ENCODE data around the gene TTC31. TPM values are rescaled to one million over a fixed set of nuclear protein-coding genes. Genes with fewer than 3 reads are reported as not detected.

The TTC31 gene
- total RNA-seq, 1 experiment from 2014 or later, result 38.7 TPM

- no peak for DNase-seq (ENCODE audit: low read depth, low spot score)
- BruUV-seq (replicated peaks), result no TSS peak
- CTCF ChIA-PET, result no interaction called here
Measured at GRCh38 chr2:74447230-74447999, 35.5 kb upstream of the TTC31 start.

GRCh38 chr2:74448771-74449170 lies 34.1 kb upstream of the TTC31 start:
- DNase-seq (ENCODE audit: low read depth, low spot score) (no peak), ATAC-seq (no peak)
- CTCF ChIA-PET, result no interaction called here
- Histone ChIP-seq H3K36me3 (ENCODE audit: control insufficient read depth, insufficient read depth, low read length) (no peaks in the 10 kb centered on the region), H3K4me3 (ENCODE audit: low read depth in 2 of 2, low read length in 2 of 2) (no peak overlapping the region), H3K9me3 (ENCODE audit: control insufficient read depth, insufficient read depth, low read depth, low read length) (no peaks in the 10 kb centered on the region), H3K4me1 (ENCODE audit: control insufficient read depth, insufficient read depth, low read length) (no peaks in the 10 kb centered on the region), H3K27me3 (ENCODE audit: control insufficient read depth, insufficient read depth, low read length) (peaks cover 3% of the 10 kb centered on the region; the same call in 1 of the 2 replicates), H3K27ac (ENCODE audit: low read length) (no peak overlapping the region)
- POLR2A ChIA-PET, result no interaction called here
- no peak for TF ChIP-seq REST (IDR thresholded peaks at IDR 0.05; ENCODE audit: insufficient read depth in 1 of 2, low read depth in 2 of 2, low read length in 1 of 2)
- TF ChIP-seq CTCF (IDR thresholded peaks at IDR 0.05), result no peak
- no peak for TF ChIP-seq SIN3A (IDR thresholded peaks at IDR 0.05; ENCODE audit: borderline replicate concordance, insufficient read depth, low read depth, low read length)
- TF ChIP-seq POLR2AphosphoS5 (IDR thresholded peaks at IDR 0.05; ENCODE audit: low read depth, low read length), result no peak
- no peak for TF ChIP-seq TCF7L2 (IDR thresholded peaks at IDR 0.05; ENCODE audit: low read depth, low read length)
- intact Hi-C loops (cut with micrococcal nuclease; ENCODE audit: unreplicated experiment), result no loop called here
- in situ Hi-C loops (cut with HindIII; ENCODE audit: low pct_unique_long_range_greater_than_20kb, low sequenced_read_pairs), result no loop called here
- BruUV-seq (replicated peaks), result no TSS peak

More at GRCh38 chr2:74447230-74447999, 35.5 kb upstream of the TTC31 start:
- TF ChIP-seq REST (IDR thresholded peaks at IDR 0.05; ENCODE audit: insufficient read depth in 1 of 2, low read depth in 2 of 2, low read length in 1 of 2), result no peak
- TF ChIP-seq POLR2AphosphoS5 (IDR thresholded peaks at IDR 0.05; ENCODE audit: low read depth, low read length), result no peak
- TF ChIP-seq TCF7L2 (IDR thresholded peaks at IDR 0.05; ENCODE audit: low read depth, low read length), result no peak
- no peak for TF ChIP-seq CTCF (IDR thresholded peaks at IDR 0.05)
- TF ChIP-seq SIN3A (IDR thresholded peaks at IDR 0.05; ENCODE audit: borderline replicate concordance, insufficient read depth, low read depth, low read length), result no peak
- POLR2A ChIA-PET, result no interaction called here
- in situ Hi-C loops (cut with HindIII; ENCODE audit: low pct_unique_long_range_greater_than_20kb, low sequenced_read_pairs), result no loop called here
- H3K9me3 ChIP-seq (ENCODE audit: control insufficient read depth, insufficient read depth, low read depth, low read length), result no peaks in the 10 kb centered on the region
- H3K36me3 ChIP-seq (ENCODE audit: control insufficient read depth, insufficient read depth, low read length), result no peaks in the 10 kb centered on the region
- peaks cover 3% of the 10 kb centered on the region; the same call in 1 of the 2 replicates for H3K27me3 ChIP-seq (ENCODE audit: control insufficient read depth, insufficient read depth, low read length)
- no peak for ATAC-seq
- no peak overlapping the region for H3K4me3 ChIP-seq (ENCODE audit: low read depth in 2 of 2, low read length in 2 of 2)
- H3K27ac ChIP-seq (ENCODE audit: low read length), result no peak overlapping the region
- 0 out of 2 replicates have a peak, but pooled peaks cover 3% of the 10 kb centered on the region for H3K4me1 ChIP-seq (ENCODE audit: control insufficient read depth, insufficient read depth, low read length)
- intact Hi-C loops (cut with micrococcal nuclease; ENCODE audit: unreplicated experiment), result no loop called here

All from Panc1 (cell line).